GM19463 (cell line): ENCODE measurements around the gene ADD1.
A peak's percentile ranks its signal among the peaks of the same experiment; 100 is the strongest.

ENCODE experiments used
- ATAC-seq: cut with Tn5 transposase; IDR thresholded peaks from one replicate; pipeline ENCODE4 v1.9.1; 2021; ENCODE audit warnings: mild to moderate bottlenecking, moderate library complexity; ENCODE audit not compliant: unreplicated experiment

ADD1 gene

DNA sequence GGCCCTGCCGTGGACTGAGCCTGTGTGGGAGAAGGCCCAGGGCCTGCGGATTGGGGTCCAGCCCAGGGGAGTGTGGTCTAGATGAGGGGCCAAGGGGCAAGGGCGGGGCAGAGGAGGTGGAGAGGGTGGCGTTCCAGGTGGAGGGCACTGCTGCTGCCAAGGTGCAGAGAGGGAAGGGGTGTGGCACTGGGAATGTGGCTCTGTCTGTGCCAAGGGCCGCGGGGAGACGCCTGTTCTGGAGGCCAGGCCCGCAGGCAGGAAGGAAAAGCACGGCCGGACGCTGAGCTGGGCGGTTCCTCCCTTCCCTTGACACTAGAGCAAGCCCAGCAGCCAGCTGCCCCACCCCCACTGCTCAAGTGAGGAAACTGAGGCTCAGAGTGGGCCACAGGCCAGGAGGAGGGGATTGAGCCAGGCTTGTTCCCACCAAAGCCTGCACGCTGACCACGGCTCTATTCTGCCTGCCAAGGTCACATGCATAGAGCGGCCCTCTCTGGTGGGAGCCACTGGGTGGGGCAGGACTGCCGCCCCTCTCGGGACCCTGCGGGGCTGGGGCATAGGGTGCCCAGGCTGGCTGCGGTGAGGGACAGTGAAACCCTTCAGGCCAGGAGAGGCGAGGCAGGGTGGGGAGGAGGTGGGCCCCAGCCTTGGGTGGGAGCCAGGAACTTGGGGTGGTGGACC lies 37.8 kb upstream of the ADD1 start:
- no peak for ATAC-seq

DNA sequence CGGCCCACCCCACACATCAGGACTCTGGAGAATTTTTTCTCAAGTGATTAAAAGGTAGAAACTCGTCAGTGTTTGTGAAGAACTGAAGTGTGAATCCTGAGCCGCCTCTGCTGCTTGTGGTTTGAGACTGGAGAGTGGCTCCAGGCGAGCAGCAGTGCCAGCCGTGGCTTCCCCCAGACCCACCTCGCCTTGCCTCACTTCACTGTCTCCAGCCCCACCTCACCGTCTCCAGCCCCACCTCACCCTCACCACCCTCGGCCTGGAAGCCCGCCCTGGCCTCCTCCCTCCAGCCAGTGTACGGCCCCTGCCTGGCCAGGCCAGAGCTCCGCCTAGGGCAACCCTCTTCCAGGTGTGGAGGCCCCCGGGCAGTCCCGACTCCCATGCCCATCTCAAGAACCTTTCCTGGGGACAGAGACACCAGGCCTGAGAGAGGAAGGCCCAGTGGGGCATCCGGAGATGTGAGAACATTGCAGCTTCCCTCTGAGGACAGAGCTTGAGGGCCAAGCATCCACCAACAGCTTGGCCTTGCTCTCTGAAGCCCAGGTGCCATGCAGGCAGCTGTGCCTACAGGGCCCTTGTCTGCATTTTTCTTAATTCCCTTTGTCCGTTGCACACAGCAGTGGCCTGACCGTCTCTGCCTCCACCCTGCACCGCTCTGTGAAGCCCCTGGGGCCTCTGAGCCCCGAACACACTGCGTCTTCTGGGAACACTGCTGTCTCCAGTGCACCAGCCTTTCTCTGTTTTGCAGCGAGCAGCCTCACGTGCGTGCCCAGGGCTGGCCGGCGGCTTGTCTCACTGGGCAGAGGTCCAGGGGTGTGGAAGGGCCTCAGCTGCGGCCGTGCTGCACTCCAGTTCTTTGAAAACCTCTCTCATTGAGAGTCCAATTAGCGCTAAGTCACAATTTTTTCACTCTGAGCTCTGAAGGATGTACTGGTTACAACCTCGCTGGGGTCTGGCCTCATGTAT lies 37.0 kb upstream of the ADD1 start:
- ATAC-seq: no peak

DNA sequence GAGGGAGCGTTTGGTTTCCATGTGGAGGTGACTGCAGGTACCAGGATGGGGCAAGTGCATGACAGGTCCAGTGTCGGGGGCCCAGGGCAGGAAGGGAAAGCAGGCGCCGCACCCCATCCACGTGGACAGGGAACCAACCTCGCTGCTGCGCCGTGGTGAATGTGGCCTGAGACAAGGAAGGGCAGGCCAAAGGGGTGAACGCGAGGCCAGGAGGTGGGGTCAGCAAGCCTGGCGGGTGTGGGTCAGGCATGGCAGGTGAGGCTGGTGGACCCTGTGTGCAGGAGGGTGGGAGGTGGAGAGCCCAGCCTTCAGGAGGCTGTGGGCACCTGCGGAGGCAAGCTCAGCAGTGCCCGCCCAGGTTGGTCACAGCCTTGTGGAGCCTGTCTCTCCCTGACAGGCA lies 36.1 kb upstream of the ADD1 start:
- no peak for ATAC-seq

DNA sequence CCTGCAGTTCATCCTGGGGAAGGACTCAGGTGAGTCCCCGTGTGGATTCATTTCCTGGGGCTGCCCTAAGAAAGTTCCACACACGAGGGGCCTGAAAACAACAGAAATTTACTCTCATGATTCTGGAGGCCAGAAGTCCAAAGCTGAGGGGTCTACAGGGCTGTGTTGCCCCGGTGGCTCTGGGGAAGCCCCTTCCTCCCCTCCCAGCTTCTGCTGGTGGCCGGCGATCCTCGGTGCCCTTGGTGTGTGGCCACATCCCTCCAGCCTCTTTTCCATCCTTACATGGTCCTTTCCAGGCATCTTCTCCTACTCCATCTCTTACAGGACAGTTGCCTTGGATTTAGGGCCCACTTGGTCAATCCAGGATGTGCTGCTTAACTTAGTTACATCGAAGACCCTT lies 35.6 kb upstream of the ADD1 start:
- ATAC-seq: no peak

DNA sequence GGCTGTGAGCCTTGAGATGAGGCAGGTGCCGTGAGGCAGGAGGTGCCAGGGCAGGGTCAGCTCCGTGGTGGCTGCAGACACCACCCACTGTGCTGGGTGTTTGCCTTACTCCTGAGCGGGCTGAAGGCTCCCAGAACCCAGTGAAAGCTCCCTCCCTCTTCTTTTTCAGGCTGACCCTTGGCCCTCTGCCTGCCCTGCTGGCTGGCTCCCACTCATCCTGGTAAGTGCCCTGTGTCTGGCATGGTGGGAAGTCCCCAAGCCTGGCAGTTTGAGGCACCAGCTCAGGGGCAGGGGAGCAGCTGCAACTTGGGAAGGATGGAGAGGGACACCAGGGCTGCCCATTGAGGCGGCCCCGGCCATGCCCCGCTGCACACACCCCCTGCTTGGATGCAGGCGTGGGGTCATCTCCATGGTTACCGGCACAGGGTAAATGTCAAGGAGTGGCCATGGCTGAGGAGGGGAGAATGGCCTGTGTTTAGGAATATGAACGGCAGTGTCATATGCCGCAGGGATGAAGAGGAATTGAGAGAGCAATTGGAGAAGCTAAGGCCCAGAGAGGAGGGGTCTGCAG lies 33.9 kb upstream of the ADD1 start:
- no peak for ATAC-seq

DNA sequence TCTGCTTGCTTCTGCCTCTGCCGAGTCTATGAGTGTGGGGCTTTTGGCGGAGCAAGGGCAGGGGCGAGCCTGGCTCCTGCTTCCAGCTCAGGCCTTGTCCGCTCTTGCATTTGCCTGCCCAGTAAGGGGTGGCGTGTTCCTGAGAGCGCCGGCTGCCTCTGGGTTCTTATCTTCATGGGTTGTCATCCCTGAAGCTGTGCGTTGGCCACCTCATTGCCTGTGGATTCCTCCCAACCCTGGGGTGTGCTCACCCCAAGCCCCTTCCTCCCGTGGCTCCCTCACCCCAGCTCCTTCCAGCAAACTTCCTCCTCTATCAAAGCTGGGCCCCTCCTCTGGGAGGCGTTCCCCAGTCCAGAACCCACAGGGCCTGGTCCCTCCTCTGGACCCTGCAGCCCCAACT lies 33.3 kb upstream of the ADD1 start:
- no peak for ATAC-seq

DNA sequence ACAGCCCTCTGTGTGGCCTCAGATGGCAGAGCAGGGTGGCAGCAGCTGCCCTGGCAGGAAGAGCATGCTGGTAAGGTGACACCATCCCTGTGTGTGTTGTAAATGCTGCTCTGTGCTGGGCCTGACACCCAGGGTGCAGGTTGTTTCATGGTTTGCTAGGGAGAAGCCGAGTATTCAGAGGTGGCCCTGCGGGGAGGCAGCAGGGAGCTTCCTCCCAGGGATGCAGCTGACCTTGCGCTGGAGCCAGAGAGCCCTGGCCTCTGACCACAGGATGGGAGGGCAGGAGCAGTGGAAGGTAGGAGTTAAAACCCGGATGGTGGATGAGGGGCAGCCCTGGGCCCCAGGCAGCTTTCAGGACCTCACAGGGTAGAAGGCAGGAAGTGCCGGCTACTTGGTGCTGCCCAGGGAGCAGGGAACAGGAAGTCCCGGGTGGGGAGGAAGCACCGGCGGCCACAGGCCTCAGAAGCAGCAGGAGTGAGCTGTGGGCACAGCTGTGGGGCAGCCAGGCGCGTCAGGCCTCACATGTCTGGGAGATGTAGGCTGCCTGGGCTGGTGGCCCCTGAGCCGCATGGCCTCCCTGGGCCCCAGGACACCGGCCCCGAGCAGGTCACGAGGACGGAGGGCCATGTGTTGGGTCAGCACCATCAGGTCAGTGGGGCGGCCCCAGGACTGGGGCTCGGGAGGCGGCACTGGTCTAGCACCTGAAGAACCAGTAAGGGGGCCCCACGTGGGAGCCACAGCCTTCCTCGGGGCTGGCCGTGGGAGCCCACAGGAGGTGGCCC lies 31.6 kb upstream of the ADD1 start:
- peak; percentile 71 for ATAC-seq

DNA sequence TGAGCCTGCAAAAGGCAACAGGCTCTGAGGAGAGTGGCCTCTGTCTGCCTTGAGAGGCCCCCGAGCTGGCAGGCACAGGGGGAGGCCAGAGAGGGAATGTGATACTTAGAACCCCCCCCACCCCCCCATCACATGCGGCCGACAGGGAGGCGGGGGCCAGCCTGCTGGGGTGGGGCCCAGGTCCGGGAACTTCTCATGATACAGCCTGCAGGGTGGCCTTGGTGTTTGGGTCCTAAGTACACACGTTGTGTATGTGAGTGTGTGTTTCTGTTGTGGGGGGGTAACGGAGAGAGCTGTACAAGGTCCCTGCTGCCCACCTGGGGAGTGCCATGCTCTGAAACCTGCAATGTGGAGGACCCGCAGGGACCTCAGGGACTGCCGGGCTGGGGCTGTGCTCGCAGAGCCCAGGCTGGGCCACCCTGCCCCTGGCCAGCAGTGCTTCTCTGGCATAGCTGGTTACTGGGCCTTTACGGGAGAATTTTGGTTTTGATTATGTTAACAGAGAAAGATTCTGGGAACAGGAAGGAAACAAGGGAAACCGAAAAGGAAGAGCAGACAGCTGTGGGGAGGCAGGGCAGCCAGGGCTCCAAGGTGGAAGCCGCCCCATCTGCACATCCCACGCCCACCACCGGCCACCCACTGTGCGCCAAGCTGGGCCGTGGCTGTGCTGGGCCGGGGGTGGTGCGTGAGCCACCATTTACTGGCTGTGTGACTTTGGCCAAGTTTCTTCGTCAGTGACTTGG lies 30.9 kb upstream of the ADD1 start:
- no peak for ATAC-seq

DNA sequence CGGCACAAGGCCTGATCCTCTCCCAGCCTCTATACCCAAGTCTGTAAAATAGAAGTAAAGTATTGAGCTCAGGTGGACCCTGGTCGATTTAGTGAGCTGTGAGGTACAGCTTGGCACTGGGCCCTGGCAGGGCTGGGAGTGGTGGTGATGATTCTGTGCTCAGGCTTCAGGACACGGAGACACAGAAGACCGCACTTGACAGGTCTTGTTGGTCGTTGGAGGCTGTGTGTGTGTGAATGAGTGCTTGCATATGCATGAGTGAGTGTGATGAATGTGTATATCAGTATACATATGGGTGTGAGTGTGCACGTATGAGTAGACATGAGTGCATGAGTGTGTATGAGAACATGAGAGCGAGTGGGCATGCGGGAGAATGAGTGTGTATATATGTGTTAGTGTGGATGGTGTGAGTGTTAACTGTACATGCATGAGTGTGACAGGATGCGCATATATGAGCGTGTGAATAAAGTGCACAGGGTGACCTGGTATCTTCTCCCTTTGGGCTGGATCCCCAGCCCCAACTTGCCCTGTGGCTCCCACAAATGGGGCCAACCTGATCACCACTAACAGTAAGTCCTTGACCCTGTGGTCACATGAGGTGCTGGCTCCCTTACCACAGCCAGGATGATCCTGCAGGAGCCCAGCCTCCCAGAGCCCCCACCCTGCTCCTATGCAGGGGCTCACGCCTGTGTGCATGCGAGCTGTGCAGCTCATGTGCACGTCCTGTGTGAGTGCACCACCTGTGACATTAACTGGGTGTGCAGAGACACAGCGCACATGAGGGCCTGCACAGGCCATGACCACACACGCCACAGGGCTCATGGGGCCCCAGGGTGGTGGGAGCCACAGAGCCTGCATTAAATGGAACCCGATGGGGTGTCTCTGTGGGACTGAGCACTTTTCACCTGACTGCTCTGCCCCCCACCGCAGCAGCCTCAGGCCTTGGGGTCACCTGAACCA lies 29.9 kb upstream of the ADD1 start:
- no peak for ATAC-seq

DNA sequence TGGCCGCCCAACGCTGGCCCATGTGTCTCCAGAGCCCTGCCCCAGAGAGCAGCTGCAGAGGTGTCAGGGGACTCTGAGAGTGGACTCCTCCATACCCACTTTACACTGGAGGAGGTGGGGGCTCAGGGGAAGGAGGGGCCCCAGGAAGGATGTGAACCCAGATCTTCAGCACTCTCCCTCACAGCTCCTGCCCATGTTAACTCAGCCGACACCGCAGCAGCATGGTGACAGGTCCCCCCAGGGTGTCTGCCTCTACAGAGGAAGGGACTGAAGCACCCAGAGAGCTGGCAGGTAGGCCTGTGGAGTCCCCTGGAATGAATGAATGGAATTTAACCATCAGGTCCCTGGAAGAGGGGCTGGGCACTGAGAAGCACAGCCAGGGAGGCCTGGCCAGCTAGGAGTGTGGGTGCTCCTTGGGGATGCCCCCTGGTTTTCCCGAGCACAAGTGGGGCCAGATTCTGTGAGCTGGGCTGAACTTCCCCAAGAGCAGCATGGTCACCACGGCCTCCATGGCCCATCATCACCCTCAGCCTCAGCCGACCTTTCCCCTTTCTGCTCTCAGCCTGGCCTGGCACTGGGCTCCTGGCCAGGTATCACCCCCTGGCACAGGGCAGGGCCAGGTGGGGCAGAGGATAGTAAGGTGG lies 28.9 kb upstream of the ADD1 start:
- no peak for ATAC-seq

DNA sequence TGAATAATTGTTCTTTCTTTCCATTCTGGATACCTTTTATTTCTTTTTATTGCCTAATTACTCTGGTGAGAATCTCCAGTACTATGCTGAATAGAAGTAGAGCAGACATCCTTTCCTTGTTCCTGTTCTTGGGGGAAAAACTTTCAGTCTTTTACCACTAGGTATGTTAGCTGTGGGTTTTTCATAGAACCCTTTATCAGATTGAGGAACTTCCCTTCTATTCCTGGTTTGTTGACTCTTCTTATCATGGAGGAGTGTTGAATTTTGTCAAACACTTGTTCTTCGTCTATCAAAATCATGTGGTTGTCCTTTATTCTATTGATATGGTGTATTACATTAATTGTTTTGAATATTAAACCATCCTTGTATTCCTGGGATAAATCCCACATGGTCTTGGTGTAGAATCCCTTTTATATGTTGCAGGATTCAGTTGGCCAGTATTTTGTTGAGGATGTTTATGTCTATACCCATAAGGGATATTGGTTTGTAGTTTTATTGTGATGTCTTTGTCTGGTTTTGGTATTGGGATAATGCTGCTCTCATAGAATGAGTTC lies 27.2 kb upstream of the ADD1 start:
- ATAC-seq: no peak

DNA sequence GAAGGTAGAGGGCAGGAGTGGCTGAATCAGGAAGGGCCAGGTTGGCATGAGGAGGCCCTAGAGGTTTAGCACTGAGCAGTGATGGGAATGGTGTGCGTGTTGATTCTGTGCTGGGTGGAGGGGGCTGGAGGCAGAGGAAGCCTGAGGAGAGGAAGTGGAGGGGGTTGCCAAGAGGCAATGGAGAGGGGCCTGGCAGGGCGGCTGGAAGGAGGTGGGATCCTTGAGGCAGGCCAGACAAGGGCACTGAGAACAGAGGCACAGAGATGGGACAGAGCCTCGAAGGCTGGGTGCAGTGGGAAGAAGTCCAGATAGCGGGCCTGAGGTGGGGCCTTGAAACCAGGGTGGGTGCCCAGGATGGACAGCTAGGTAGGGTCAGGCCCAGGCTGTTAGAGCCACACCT lies 26.5 kb upstream of the ADD1 start:
- ATAC-seq: no peak

DNA sequence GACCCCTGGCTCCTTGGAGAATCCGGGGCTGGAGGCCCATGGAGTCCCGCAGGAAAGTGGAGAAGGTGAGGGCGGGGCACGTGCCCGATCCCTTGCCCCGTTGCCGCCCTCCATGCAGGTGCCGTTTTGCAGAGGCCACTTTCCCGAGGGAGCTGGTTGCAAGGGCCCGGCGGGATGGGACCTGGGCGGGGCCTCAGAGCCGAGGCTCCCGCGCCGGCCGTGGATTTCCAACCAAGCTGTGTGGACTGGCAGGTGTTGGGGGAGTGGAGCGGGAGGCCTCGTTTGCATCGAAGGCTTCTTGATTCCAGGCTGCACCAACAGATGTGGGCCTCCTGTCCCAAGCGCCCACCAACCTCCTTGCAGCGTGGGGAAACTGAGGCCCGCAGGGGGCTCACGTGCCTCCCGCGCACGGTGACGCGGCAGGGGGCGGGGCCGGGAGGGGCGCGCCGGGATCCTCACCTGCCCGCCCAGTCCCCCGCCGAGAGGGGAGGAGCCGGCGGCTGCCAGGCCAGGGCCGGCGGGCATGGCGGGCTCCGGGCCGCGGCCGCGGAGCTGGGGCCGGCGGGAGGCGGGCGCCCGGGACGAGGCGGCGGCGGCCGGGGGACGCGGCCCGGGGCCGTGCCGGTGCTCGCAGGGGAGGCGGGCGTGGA lies 25.8 kb upstream of the ADD1 start:
- ATAC-seq: no peak

DNA sequence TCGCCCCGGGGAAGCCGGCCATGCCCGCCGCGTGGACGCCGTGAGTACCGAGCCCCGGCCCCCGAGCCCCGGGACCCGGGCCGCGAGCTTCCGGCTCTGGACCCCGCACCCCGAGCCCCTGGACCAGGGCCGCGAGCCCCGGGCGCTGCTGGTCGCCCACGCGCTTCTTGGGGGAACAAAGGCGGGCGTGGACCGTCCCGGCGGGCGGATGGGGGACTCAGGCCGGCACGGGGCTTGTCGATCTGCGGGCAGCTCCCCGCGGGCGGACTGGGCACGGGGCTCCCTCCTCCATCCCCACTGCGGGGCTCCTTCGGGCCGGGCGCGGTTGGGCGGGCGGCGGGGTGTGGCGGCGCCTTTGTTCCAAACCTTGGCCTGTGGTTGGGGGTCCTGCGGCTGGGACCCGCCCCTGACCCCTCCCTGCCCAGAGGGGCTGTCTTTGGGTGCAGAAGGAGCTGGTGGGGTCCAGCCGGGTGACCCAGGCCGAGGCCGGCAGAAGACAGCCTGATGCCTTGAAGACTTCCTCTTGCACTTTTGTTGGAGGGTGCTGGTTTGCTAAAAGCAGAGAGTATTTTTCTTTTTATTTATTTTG lies 25.2 kb upstream of the ADD1 start:
- ATAC-seq: no peak

DNA sequence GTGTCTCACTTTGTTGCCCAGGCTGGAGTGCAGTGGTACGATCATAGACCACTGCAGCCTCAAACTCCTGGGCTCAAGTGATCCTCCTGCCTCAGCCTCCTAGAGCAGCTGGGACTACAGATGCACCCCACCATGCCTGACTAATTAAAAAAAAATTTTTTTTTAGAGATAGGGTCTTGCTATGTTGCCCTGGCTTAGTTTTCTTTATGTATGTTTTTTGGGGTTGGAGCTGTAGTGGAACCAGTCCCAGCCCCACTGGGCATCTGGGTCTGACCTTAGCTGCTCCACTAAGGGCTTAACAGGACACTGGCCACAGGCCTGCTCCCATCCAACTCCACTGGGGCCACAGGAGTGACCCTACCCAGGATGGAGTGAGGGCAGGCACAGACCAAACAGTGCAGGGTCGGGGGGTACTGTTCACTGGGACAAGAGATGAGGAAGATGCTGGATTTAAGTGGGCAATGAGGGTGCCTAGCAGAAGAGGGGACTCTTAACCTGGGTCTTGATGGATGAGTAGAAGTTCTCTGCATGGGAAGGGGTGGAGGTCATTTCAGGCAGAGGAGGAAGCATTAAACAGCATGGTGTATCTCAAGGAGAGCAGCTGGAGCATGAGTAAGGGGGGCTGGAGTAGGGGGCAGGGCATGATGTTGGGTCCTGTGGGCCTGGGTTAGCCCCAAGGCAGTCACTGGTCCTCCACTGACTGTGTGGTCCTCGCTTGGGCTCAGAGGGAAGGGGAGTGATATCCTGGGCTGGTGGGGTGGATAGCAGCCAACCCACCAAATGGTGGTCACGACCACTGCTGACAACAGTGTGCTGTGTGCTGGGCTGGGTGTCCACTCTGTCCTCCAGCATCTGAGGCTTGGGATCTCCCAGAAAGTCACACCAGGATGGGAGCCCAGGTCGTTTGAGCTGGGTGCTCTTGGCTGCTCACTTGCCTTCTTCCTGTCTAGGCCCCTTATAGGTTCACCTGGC lies 24.1 kb upstream of the ADD1 start:
- ATAC-seq: no peak

DNA sequence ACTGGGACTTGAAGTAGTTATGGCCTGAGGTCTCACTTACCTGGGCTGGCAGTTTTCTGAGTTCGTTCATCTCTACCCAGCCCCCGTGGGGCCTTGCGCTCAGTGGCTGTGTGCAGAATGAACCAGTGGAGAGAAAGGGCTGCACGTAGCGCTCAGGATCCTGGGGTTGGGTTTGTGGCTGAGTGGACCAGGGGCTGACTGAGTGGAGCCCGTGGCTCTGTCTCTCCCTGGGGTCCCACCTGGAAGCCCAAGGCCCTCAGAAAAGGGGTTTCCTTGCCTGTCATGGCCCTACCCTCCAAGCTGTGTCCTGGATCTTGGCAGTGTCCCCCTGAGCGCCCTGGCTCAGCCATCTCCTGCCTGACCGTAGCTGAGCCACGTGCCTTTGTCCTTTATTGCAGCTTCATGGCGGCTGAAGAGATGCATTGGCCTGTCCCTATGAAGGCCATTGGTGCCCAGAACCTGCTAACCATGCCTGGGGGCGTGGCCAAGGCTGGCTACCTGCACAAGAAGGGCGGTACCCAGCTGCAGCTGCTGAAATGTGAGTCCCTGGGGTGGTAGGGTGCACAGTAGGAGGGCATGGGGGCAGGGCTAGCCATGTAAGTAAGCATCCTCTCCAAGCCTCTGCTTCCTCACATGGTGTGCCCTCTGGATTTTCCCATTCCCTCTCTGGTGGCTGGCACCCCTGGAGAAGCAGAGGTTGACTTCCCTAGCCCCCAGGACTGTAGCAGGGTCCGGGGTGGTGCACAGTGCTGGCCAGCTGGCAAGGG lies 23.2 kb upstream of the ADD1 start:
- no peak for ATAC-seq
